HK-2 (cell line): Measurements from ENCODE around the gene GMPR2.

Source experiments
- DNase-seq: peaks from one replicate; pipeline ENCODE4 v3.0.0-alpha.2; 2018; ENCODE audit not compliant: unreplicated experiment

Gene GMPR2

GRCh38 chr14:24252289-24253124, 19.8 kb downstream of the GMPR2 start:
- no peak for DNase-seq

- no peak for DNase-seq
Observed at GRCh38 chr14:24253936-24254335, 21.2 kb downstream of the GMPR2 start.

GRCh38 chr14:24254630-24255392, 22.1 kb downstream of the GMPR2 start:
- no peak for DNase-seq

DNA sequence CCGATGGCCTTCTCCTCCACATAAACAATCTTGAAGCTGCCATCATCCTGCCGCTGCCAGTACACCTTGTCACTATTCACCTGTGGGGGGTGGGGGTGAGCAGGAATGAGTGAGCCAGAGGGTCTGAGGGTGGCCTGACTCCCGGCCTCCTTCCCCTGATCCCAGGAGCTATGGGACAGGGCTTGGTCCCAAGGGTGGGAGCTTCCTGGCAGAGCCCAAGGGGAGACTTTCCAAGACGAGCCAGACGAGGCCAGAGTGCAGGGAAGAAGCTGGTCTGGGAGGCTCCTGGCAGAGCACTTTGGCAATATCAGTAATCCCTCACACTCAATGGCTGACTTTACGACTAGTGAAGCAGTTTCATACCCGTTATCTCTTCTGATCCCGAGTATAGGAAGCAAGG, 22.7 kb downstream of the GMPR2 start:
- no peak for DNase-seq

DNA sequence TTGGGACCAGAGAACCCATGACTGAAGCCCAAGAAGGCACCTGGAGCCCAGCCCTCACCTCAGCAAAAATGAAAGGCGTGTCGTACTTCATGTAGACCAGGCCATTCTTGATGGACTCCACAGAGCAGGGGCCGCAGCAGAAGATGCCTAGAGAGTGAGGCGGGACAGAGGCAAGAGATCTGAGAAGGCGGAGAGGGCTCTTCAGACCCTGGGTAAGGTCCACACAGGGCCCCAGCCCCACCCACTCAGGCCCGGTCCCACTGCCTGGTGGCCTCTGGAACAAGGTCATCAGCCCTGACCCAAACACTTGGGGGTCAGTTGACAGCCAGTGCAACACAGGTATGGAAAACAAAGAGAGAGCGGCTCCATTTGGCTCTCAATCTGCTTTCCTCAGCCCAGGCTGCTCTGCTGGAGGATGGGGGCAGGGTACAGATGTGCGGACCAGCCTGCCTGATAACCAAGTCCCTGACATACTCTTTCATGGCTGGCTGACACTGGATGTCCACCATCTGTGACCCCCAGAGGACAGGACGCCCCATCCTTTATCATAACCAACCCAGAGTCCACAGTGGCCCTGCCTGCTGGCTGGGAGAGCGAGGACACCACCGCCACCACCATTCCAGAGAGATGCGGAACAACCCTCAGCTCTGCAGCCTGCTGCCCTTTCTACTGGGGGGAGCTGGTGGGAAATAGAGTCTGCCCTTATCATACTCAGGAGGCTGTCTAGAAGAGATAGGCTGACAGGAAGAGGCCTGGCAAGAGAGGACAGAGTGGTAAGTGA, 23.4 kb downstream of the GMPR2 start:
- DNase-seq = no peak

DNA sequence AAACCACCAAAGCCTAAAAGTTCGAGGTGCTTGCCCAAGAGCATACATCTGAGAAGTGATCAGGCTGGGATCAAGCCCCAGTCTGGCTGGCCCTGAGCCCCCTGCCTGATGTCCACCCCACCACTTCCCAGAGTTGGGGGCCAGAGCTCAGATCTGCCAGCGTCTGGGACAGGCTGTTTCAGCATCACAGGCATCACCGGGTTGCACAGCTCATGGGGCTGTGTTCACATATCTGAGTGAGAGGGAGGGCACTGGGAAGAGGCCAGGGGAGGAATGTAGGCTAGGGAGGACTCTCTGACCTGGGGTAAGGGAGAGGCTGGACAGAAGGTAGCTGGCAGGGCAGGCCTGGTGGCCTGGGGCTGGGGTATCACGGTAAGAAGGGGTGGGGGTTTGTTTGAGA, 24.2 kb downstream of the GMPR2 start:
- DNase-seq = no peak

- no peak for DNase-seq
Observed at GRCh38 chr14:24258119-24258518, 25.4 kb downstream of the GMPR2 start.

GRCh38 chr14:24258548-24259265, 26.0 kb downstream of the GMPR2 start:
- no peak for DNase-seq

- no peak for DNase-seq
Observed at GRCh38 chr14:24259282-24260025, 26.7 kb downstream of the GMPR2 start.

DNA sequence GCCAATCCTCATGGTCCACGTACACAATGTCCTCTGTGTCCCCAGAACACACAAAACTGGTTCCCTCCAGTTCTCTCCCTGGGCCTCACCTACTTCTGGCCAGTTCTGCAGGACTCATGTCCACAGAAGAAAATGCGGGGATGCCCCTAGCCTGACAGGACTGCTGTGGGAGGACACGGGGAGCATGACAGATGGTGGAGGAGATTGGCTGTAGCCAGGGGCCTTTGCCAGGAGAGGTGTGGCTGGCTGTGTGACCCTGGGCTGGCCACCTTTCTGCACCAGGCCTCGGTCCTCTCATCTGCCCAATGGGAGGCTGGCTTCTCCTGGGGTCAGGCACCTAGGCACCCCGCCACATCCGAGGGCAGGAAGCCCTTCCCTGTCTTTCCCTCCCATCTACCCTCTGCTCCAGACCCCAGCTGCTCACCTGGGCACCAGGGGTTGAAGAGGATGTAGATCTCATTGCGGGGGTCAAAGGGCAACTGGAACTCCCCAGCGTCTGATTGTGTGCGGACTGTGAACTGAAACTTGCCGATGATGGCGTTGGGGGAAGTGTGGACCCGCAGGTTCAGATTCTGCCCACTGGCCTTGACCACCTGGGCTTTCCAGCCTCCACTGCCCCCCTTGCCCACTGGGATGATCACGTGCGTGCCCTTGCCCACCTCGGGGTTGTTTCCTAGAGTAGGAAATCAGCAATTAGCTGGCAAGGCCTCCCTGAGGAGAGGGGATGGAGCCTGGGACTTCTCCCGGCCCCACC, 27.5 kb downstream of the GMPR2 start:
- no peak for DNase-seq

DNA sequence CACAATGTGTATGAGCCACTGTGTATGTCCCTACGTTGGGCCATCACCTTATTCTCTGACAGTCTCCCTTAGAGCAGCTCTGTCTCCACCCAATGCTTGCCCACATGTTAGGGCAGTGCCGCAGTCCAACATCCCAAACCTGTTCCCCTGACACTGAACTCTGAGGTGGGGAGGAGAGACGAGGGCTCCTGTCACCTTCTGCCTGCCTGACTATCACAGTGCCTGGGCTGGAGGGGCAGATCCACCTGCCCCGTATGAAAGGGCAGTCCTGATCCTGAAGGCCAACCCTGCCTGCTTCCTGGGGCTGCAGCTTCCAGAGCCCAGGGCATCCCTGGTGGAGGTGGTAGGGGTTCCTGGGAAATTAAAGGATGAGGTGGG, 28.0 kb downstream of the GMPR2 start:
- no peak for DNase-seq

- DNase-seq = no peak
Observed at GRCh38 chr14:24261256-24261968, 28.7 kb downstream of the GMPR2 start.

DNA sequence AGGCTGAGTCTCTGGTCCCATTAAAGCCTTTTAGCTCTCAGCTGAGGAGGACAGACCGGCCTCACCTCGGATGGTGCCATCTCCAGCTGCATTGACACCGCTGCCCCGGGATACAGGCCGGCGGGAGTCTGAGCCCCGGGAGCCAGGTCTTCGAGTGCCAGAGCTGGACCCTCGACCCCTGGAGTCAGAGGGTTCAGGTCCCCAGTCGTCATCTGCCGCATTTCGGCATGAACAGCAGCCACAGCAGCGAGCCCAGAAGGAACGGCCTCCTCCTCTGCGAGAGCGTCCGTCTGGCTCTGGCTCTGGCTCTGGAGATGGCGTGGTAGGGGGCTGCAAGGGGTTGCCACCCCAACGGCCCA, 29.2 kb downstream of the GMPR2 start:
- DNase-seq = no peak

- DNase-seq = no peak
Observed at GRCh38 chr14:24262821-24263733, 30.3 kb downstream of the GMPR2 start, which contains the start of gene TGM1. Gene TGM1, minus strand, starts transcription at chr14:24263177. Its CDS starts 825 bp downstream, at chr14:24262352.

DNA sequence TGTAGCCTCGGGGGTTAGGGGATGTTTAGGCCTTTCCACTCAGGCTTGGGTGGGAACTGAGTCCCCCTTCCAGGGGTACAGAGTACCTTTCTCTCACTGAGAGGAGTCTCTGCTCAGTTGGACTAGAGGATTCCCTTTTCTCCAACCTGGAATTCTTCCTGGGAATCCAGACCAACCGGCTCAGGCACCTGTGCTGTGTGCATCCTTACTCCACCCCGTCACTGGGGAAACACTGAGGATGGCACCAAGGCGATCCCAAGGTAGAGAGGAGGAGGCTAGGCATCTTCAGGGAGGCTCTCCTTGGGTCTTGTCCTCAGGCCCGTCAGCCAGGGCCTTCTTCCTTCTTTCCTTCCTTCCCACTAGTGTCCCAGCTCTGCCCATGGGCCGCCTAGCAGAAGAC, 31.1 kb downstream of the GMPR2 start:
- DNase-seq = no peak

- DNase-seq = no peak
Observed at GRCh38 chr14:24264298-24264697, 31.6 kb downstream of the GMPR2 start.

DNA sequence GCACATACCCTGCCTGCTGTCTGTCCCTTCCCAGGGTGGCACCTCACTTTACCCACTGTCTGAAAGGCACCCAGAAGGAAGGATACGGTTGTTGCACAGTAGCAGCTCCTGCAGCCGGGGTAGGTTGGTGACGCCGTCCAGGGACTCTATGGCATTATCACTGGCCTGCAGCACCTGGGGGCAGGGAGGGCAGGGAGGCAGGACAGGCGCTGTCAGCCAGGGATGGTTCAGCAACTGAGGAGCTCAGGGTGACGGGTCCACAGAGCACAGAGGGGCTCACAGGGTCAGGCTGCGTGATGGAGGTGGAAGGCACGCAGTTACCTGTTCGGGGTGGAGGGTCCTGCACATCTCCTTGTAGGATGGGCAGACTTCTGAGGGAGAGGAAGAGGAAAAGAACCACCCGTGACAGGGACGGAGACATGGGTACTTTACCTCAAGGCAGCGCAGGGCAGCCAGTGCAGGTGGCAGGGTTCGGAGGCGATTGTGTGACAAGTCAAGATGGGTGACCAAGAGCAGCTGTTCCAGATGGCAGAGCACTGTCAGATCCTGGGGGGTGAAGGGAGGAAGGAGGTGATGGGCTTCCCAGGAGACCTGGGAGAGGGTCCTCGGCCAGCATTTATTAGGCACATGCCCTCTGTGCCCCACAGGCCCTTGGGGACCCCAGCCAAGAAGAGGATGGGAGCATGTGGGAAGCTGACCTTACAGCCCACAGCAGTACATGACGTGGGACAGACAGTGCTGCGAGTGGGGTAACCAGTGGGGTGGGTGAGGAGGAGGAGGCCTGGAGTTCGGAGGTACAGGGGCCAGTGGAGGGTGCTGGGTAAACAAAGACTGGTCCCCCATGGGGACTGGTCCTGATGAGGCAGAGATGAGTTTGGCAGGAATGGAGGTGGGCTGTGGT, 33.9 kb downstream of the GMPR2 start:
- no peak for DNase-seq

DNA sequence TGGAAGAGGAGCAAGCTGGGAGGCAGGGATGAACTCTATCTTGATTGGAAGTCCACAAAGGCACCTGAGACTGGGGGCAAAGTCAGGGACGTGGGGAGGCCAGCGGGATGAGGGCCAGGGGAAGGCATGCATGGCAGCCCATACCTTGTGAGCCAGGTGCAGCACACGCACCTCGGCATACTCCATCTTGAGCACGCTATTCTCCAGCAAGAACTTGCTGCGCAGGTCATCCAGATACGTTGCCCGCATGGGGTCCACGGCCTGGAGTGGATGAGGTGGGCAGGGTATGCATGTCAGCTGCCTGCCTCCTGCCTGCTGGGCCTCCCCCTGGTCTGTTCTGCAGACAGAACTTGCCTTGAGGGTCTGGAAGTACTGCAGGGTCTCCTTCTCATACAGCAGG, 34.8 kb downstream of the GMPR2 start:
- no peak for DNase-seq
